Measurements from ENCODE around the gene AOC3. TPM values are rescaled to one million over a fixed set of nuclear protein-coding genes. Genes with fewer than 3 reads are reported as not detected.

The AOC3 gene
- total and polyA plus RNA-seq, 2 of the 13 experiments (the other 11 are each of a cell fraction or from before 2014, with no cell fraction given): 8.7 to 51.7 TPM

DNA sequence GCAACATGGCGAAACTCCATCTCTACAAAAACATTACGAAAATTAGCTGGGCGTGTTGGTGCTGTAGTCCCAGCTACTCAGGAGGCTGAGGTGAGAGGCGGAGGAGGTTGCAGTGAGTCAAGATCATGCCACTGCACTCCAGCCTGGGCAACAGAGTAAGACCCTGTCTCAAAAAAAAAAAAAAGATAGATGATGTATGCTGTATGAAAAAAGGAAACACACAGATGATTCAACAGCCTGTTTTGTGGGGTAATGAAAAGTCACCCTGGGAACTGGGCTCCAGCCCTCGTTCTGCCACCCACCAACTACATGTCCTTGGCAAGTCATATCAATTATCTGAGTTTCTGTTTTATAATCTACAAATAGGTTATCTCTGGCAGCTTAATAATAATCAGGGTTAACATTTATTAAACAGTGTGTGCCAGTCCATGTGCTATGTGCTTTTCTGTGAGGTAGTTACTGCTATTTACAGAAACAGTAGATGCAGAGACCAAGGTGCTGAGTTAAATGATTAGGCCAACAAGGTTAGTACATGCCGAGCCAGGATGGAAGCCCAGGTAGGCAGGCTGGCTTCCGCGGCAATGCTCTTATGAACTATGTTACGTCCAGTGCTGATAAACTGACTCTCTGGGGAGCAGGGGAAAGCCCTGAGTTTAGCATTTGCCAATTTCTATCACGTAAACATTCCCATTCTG lies 50.7 kb downstream of the AOC3 start (continued):
- TF ChIP-seq, protein P1, sequence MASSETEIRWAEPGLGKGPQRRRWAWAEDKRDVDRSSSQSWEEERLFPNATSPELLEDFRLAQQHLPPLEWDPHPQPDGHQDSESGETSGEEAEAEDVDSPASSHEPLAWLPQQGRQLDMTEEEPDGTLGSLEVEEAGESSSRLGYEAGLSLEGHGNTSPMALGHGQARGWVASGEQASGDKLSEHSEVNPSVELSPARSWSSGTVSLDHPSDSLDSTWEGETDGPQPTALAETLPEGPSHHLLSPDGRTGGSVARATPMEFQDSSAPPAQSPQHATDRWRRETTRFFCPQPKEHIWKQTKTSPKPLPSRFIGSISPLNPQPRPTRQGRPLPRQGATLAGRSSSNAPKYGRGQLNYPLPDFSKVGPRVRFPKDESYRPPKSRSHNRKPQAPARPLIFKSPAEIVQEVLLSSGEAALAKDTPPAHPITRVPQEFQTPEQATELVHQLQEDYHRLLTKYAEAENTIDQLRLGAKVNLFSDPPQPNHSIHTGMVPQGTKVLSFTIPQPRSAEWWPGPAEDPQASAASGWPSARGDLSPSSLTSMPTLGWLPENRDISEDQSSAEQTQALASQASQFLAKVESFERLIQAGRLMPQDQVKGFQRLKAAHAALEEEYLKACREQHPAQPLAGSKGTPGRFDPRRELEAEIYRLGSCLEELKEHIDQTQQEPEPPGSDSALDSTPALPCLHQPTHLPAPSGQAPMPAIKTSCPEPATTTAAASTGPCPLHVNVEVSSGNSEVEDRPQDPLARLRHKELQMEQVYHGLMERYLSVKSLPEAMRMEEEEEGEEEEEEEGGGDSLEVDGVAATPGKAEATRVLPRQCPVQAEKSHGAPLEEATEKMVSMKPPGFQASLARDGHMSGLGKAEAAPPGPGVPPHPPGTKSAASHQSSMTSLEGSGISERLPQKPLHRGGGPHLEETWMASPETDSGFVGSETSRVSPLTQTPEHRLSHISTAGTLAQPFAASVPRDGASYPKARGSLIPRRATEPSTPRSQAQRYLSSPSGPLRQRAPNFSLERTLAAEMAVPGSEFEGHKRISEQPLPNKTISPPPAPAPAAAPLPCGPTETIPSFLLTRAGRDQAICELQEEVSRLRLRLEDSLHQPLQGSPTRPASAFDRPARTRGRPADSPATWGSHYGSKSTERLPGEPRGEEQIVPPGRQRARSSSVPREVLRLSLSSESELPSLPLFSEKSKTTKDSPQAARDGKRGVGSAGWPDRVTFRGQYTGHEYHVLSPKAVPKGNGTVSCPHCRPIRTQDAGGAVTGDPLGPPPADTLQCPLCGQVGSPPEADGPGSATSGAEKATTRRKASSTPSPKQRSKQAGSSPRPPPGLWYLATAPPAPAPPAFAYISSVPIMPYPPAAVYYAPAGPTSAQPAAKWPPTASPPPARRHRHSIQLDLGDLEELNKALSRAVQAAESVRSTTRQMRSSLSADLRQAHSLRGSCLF (CRISPR knock-in tag; IDR thresholded peaks at IDR 0.05; ENCODE audit: borderline replicate concordance): no peak
- TF ChIP-seq XBP1 (CRISPR knock-in tag; IDR thresholded peaks at IDR 0.05) (no peak), ZBTB38 (CRISPR knock-in tag; IDR thresholded peaks at IDR 0.05) (peak; percentile 92), JUND (CRISPR knock-in tag; IDR thresholded peaks at IDR 0.05) (no peak), CC2D1A (CRISPR knock-in tag; IDR thresholded peaks at IDR 0.05) (no peak), HNRNPH1 (optimal IDR thresholded peaks at IDR 0.05; ENCODE audit: low read depth, low read length) (no peak), SYNCRIP (IDR thresholded peaks at IDR 0.05; ENCODE audit: insufficient read depth, low read depth, low read length) (no peak), HNF4A (CRISPR knock-in tag; IDR thresholded peaks at IDR 0.05) (0 out of 2 replicates have a peak, but pooled peaks have one; percentile 10), HOXA3 (CRISPR knock-in tag; IDR thresholded peaks at IDR 0.05) (peak; percentile 44; the same call in 1 of the 2 replicates), PITX1 (CRISPR knock-in tag; IDR thresholded peaks at IDR 0.05) (no peak), TAF15 (IDR thresholded peaks at IDR 0.05; ENCODE audit: low read depth, low read length, poor library complexity, severe bottlenecking) (no peak), NFYB (CRISPR knock-in tag; IDR thresholded peaks at IDR 0.05) (no peak), SIN3B (IDR thresholded peaks at IDR 0.05; ENCODE audit: low read length) (no peak; the same call in 1 of the 2 replicates), HNRNPLL (IDR thresholded peaks at IDR 0.05; ENCODE audit: low read depth, low read length, poor library complexity, severe bottlenecking) (no peak), MLLT10 (CRISPR knock-in tag; IDR thresholded peaks at IDR 0.05) (no peak), ZMAT3 (CRISPR knock-in tag; conservative IDR thresholded peaks at IDR 0.05) (no peak), ZNF556 (CRISPR knock-in tag; IDR thresholded peaks at IDR 0.05; ENCODE audit: borderline replicate concordance) (no peak), FOXP1 (IDR thresholded peaks at IDR 0.05) (no peak), FOXP1 (CRISPR knock-in tag; IDR thresholded peaks at IDR 0.05) (no peak), KMT2B (CRISPR knock-in tag; IDR thresholded peaks at IDR 0.05) (no peak)
- TF ChIP-seq, protein P2, sequence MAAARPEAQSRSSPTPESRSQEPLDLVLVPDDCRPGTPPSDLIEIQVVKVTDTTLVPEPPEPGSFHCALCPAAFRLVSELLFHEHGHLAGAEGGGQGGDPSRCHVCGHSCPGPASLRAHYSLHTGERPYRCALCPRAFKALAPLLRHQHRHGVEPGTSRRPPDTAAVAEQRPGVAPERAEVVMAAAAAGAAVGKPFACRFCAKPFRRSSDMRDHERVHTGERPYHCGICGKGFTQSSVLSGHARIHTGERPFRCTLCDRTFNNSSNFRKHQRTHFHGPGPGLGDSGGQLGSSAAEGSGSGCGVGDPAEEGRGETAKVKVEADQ (CRISPR knock-in tag; IDR thresholded peaks at IDR 0.05; ENCODE audit: borderline replicate concordance): no peak; the same call in 1 of the 2 replicates
- TF ChIP-seq, protein P3, sequence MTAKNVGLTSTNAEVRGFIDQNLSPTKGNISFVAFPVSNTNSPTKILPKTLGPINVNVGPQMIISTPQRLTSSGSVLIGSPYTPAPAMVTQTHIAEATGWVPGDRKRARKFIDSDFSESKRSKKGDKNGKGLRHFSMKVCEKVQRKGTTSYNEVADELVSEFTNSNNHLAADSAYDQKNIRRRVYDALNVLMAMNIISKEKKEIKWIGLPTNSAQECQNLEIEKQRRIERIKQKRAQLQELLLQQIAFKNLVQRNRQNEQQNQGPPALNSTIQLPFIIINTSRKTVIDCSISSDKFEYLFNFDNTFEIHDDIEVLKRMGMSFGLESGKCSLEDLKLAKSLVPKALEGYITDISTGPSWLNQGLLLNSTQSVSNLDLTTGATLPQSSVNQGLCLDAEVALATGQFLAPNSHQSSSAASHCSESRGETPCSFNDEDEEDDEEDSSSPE (CRISPR knock-in tag; IDR thresholded peaks at IDR 0.05): no peak
- TF ChIP-seq, protein P4, sequence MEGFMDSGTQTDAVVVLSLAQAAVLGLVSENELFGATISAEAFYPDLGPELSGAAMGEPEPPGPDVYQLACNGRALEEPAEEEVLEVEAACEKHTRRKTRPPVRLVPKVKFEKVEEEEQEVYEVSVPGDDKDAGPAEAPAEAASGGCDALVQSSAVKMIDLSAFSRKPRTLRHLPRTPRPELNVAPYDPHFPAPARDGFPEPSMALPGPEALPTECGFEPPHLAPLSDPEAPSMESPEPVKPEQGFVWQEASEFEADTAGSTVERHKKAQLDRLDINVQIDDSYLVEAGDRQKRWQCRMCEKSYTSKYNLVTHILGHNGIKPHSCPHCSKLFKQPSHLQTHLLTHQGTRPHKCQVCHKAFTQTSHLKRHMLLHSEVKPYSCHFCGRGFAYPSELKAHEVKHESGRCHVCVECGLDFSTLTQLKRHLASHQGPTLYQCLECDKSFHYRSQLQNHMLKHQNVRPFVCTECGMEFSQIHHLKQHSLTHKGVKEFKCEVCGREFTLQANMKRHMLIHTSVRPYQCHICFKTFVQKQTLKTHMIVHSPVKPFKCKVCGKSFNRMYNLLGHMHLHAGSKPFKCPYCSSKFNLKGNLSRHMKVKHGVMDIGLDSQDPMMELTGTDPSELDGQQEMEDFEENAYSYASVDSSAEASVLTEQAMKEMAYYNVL (CRISPR knock-in tag; IDR thresholded peaks at IDR 0.05; ENCODE audit: borderline replicate concordance): no peak

Measured in HepG2 (cell line).